Stimulated activated CD4-positive, alpha-beta T cell treated with anti-CD3 and anti-CD28 coated beads, Interleukin-4, amount 100 ng/mL, for 24 hours (primary cell): ENCODE data around the gene PEBP1.

ENCODE experiments used
- DNase-seq: peaks from one replicate; pipeline ENCODE4 v3.0.0-alpha.2; 2020

Gene PEBP1

GRCh38 chr12:118137148-118137678 lies 1.3 kb downstream of the PEBP1 start:
- DNase-seq: no peak

- DNase-seq: no peak
Observed at GRCh38 chr12:118140825-118141224, 4.9 kb downstream of the PEBP1 start.

GRCh38 chr12:118144499-118144898 lies 8.6 kb downstream of the PEBP1 start:
- DNase-seq: no peak

- no peak for DNase-seq
Observed at GRCh38 chr12:118145113-118145797, 9.3 kb downstream of the PEBP1 start.

- DNase-seq: no peak
Observed at GRCh38 chr12:118145798-118146156, 9.9 kb downstream of the PEBP1 start.

GRCh38 chr12:118148287-118148686 lies 12.4 kb downstream of the PEBP1 start:
- no peak for DNase-seq

- DNase-seq: no peak
Observed at GRCh38 chr12:118150625-118151024, 14.7 kb downstream of the PEBP1 start.

- no peak for DNase-seq
Observed at GRCh38 chr12:118151755-118152154, 15.8 kb downstream of the PEBP1 start.

- no peak for DNase-seq
Observed at GRCh38 chr12:118160536-118160935, 24.6 kb downstream of the PEBP1 start.

GRCh38 chr12:118164798-118165486 lies 29.0 kb downstream of the PEBP1 start:
- DNase-seq: no peak

DNA sequence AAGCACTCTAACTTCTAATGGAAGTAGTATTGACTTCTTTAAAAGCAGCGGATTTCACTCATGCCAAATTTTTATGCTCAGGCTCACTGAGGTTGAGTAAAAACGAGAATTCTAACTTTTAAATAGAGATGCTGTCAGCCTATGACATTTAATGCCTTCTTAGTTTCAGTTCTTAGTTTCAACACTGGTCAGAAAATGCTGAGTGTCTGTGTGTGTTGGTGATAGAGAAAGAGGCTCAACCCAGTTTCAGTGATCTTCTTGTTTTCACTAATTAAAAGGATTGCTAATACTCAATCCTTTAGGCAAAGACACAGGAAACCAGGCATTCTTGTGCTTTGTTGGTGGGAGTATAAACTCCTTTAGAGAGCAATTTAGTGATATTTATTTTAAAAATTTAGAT lies 31.0 kb downstream of the PEBP1 start:
- no peak for DNase-seq

DNA sequence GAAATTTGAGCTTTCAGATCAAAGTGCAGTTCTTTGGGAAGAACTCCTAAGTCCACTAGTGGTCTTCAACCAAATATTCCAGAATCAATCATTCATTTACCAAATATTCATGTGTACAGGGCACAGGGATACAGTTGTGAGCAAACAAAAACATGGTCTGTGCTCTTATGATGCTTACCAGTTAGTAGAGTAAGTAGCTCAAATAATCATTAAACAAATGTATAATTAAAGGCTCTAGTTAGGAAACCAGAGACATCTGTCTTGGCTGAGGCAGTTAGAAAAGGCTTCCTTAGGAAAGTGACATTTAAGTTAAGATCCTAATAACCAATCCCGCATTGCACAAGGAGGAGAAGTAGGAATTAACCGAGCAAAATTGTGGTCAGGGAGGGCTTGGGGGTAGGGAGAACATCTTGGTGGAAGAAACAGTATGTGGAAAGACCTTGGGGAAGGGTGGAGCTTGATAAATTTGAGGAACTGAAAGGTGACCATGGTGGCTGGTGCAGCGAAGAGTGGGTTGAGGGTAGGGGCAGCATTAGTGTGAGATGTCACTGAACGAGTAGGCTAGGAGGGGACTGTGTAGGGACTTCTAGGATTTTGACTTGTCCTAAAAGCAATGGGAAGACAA lies 40.0 kb downstream of the PEBP1 start:
- no peak for DNase-seq

DNA sequence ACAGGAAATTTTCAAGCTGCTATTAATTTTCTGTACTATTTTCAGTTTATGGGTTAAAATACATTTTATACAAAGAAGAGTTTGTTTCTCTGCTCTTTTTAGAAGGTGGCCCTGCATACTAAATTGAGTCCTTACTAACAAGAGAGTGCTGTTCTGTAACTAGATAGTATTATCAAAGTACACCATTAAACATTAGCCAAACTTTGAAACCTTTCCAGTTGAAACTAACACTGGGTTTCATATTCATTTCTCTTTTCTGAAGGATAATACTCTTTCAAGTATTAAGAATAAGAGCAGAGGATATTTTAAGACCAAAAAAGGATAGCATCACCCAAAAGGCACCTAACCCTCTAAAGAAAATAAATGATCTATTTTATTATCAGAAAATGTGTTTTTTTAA lies 47.2 kb downstream of the PEBP1 start:
- DNase-seq: no peak

DNA sequence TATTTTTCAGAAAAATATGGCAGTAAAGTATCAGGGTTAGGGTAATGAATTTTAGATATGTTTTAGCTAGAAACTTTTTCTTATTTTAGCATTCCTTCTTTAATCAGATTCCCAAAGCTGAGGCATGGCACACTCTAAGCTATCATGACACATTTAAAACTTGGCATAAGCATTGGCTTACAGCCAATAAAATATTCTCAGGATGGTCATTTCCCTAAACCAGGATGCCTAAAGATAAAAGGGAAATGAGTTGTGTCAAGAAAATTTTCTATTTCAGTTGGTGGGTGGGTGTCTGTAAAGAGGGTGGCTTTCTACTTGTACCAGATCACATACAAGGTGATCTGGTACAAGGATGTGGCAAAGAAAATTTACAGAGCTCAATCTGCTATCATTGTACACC lies 47.8 kb downstream of the PEBP1 start:
- DNase-seq: no peak

- no peak for DNase-seq
Observed at GRCh38 chr12:118185602-118186397, 49.9 kb downstream of the PEBP1 start.

GRCh38 chr12:118187751-118188435 lies 52.0 kb downstream of the PEBP1 start:
- DNase-seq: no peak

DNA sequence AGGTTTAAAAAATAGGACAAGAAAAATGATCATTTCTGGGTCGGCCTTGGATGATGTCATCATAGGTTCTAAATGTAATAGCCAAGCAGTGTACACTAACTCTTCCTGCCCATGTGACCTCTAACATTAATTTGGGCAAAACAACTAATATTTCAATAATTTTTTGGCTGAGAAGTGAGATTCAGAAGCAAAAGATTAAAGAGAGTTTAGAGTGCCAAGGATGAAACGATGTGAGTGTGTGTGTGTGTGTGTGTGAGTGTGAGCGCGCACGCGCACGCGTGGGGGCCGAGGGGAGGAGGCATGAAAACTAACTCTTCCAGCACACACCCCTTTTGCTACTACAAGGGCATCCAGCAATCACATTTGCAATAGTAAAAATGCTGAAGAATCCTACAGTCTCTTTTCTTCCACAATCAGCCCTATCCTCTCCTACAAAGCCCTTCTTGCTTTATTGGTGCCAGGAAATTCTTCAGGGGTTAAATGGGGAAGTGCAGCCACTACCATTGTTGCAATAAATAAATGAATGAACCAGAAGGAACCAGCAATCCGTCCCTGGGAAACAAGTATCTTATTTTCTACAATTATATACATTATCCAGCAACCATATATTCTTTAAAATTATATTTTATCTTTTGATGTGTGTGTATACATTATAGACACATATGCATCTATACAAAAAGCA lies 52.9 kb downstream of the PEBP1 start:
- DNase-seq: no peak

- DNase-seq: no peak
Observed at GRCh38 chr12:118189741-118190191, 53.8 kb downstream of the PEBP1 start.

DNA sequence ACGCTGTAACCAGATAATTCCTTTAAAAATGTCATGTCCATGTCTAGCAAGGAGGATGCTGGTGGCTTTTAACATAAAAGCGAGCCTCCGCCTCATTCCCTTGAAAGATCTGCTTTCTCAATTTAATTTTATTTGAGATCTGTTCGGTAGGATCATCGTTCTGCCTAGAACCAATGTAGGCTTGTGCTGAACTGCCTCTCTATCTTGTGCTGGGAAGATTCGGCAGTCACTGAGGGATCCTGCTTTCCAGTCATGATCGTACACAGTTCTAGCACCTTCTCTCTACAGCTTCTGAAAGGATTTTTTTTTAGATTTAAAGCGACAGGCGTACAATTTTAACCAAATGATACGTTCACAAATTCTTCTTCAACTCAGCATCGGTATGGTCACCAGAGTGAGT lies 54.3 kb downstream of the PEBP1 start:
- no peak for DNase-seq

DNA sequence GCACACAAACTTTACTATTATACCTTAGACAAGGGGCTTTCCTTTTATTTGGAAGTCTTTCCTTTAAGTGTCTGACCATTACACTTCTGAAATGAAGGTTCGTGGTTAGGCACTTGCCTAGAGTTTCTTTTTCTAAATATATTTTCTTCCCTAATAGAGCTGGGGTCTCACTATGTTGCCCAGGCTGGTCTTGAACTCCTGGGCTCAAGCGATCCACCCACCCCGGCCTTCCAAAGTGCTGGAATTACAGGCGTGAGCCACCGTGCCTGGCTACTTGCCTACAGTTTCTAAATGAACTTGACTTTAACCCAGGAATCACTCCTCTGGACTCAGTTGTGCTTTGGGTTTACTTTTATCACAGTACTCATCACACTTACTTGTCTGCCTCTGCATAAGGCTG lies 57.6 kb downstream of the PEBP1 start:
- DNase-seq: no peak

DNA sequence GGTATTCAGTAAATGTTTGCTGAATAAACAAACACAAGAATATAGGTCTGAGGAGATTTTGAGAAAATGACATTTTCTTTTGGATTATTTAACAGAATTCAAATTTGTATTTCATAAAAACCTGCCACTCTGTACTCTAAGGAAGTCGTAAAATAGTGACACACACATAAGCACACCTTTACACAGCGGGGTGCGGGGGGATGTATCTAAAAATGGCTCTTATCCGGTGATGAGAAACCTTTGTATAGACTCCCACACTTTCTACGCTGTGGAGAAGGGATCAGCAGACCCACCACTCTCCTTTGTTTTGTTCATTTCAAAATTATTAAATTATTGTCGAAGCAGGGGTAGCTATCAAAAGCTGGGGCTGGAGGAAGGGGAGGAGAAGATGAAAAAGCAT lies 58.0 kb downstream of the PEBP1 start:
- DNase-seq: no peak
